Keratinocyte (primary cell): Measurements from ENCODE around the gene ALPP. TPM values are rescaled to one million over a fixed set of nuclear protein-coding genes. Genes with fewer than 3 reads are reported as not detected.
"Not testable (repeated sequence)": the region's sequence is repeated elsewhere in the genome, so short reads cannot be mapped to it uniquely, and the experiment has no call there.

Experiments
- DNase-seq: peaks from one replicate; pipeline ENCODE4 v3.0.0-alpha.2; 2011; ENCODE audit warnings: low read depth, missing footprints, low spot score
- FAIRE-seq: peaks from 2 replicates; lab custom pipeline; 2011; peaks lifted over from hg19 to GRCh38; lab: Jason Lieb, UNC
- H2AFZ ChIP-seq: 2 replicates; pipeline ENCODE4 v1.6.0; 2012; ENCODE audit warnings: low read length, control low read depth, inconsistent platforms; ENCODE audit not compliant: control insufficient read depth
- H3K27ac ChIP-seq: 2 replicates; pipeline ENCODE4 v1.5.1; 2011; ENCODE audit warnings: low read length; ENCODE audit not compliant: control insufficient read depth, insufficient read depth
- H3K27me3 ChIP-seq: 3 replicates; pipeline ENCODE4 v1.6.0; 2011; ENCODE audit warnings: low read length; ENCODE audit not compliant: control insufficient read depth, insufficient read depth; ENCODE audit errors: extremely low read depth
- H3K36me3 ChIP-seq, 2 experiments: 2 replicates in 1 of 2; 3 replicates in 1 of 2; pipeline ENCODE4 v1.5.1; 2011; ENCODE audit warnings: low read length in 2 of 2, mild to moderate bottlenecking in 1 of 2; ENCODE audit not compliant: control insufficient read depth in 2 of 2, insufficient read depth in 2 of 2; ENCODE audit errors: extremely low read depth in 1 of 2
- H3K4me1 ChIP-seq: 3 replicates; pipeline ENCODE4 v1.5.1; 2011; ENCODE audit warnings: low read length; ENCODE audit not compliant: control insufficient read depth, insufficient read depth; ENCODE audit errors: extremely low read depth
- H3K4me2 ChIP-seq: 3 replicates; pipeline ENCODE4 v1.6.0; 2011; ENCODE audit warnings: low read depth, low read length; ENCODE audit not compliant: control insufficient read depth, insufficient read depth; ENCODE audit errors: extremely low read depth
- H3K4me3 ChIP-seq, 3 experiments: fragments of 200-600 bp in 1 of 3; sonication (generic) in 1 of 3; 2 replicates in 2 of 3; 3 replicates in 1 of 3; pipeline ENCODE4 v1.5.1; 2011 to 2016; ENCODE audit warnings: low read length in 3 of 3, mild to moderate bottlenecking in 3 of 3, control low read depth in 2 of 3, inconsistent platforms in 1 of 3, low read depth in 1 of 3, mixed read lengths in 1 of 3, mixed run types in 1 of 3, moderate library complexity in 1 of 3; ENCODE audit not compliant: control insufficient read depth in 2 of 3, insufficient read depth in 2 of 3; ENCODE audit errors: extremely low read depth in 1 of 3
- H3K79me2 ChIP-seq: 2 replicates; pipeline ENCODE4 v1.6.0; 2012; ENCODE audit warnings: low read length; ENCODE audit not compliant: control insufficient read depth, insufficient read depth
- H3K9ac ChIP-seq: 3 replicates; pipeline ENCODE4 v1.6.0; 2011; ENCODE audit warnings: low read length; ENCODE audit not compliant: control insufficient read depth, insufficient read depth; ENCODE audit errors: extremely low read depth
- H3K9me1 ChIP-seq: 3 replicates; pipeline ENCODE4 v1.6.0; 2011; ENCODE audit warnings: low read length; ENCODE audit not compliant: control insufficient read depth, insufficient read depth; ENCODE audit errors: extremely low read depth
- H3K9me3 ChIP-seq: 2 replicates; pipeline ENCODE4 v1.5.1; 2012; ENCODE audit warnings: low read depth, low read length; ENCODE audit not compliant: control insufficient read depth
- H4K20me1 ChIP-seq: 3 replicates; pipeline ENCODE4 v1.6.0; 2011; ENCODE audit warnings: low read length; ENCODE audit not compliant: control insufficient read depth, insufficient read depth; ENCODE audit errors: extremely low read depth
- EZH2 ChIP-seq: IDR thresholded peaks from one replicate; pipeline ENCODE4 v1.6.1; 2012; ENCODE audit warnings: inconsistent platforms, mild to moderate bottlenecking, low read length, moderate library complexity
- dilution Hi-C: fragments of 300-500 bp; cut with MboI; formaldehyde crosslinking; loops from one replicate; pipeline ENCODE4 v1.7.0; 2020; ENCODE audit warnings: low sequenced_read_pairs; ENCODE audit not compliant: extremely low pct_ligation_motif_present
- polyA plus RNA-seq, 5 experiments: library from polyadenylated mRNA; depleted of rRNA in 3 of 5; stranded (reverse) in 3 of 5; stranded (forward) in 1 of 5; unstranded in 1 of 5; fragments of >200 nt; gene quantifications; 1 replicate in 1 of 5; 2 replicates in 3 of 5; 3 replicates in 1 of 5; pipeline versions ENCODE4 v1.2.1 to v1.2.3, GENCODE V29; 2011 to 2012; ENCODE audit warnings: missing spikeins in 2 of 5, low read depth in 1 of 5, low replicate concordance in 1 of 5
- TF ChIP-seq, protein P1 (sequence below), 3 experiments: IDR thresholded peaks in 1 of 3; conservative IDR thresholded peaks in 1 of 3; optimal IDR thresholded peaks in 1 of 3; 2 replicates in 2 of 3; 3 replicates in 1 of 3; pipeline versions ENCODE3 to v1.5.1; 2011; ENCODE audit warnings: low read length in 3 of 3, mild to moderate bottlenecking in 3 of 3, moderate library complexity in 2 of 3, control low read depth in 1 of 3, inconsistent platforms in 1 of 3; ENCODE audit not compliant: insufficient read depth in 2 of 3; ENCODE audit errors: extremely low read depth in 1 of 3

The ALPP gene
- polyA plus RNA-seq, 1 donor (not counting 4 experiments of a cell fraction or from before 2014, with no cell fraction given) = not detected

DNA sequence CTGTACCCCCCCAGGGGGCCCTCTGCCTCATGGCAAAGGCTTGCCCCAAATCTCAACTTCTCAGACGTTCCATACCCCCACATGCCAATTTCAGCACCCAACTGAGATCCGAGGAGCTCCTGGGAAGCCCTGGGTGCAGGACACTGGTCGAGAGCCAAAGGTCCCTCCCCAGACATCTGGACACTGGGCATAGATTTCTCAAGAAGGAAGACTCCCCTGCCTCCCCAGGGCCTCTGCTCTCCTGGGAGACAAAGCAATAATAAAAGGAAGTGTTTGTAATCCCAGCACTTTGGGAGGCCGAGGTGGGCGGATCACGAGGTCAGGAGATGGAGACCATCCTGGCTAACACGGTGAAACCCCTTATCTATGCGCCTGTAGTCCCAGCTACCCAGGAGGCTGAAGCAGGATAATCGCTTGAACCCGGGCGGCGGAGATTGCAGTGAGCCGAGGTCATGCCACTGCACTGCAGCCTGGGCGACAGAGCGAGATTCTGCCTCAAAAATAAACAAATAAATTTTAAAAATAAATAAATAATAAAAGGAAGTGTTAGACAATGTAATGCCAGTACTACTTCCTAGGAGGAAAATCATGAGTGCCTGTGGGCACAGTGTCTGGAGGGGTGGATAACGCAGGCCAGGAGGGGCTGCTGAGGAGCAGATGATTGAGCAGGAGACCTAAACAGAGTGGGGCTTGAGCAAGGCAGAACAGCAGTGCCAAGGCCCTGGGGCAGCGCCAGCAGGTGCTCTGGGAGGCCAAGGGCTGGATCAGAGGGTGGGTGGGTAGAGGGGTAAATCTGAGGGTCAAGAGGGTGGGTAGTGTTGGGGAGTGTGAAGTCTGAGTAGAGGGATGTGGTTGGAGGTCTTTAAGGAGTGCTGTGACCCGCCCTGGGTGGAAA, 4.0 kb downstream of the ALPP start:
- no peaks in the 10 kb centered on the region for H3K36me3 ChIP-seq
- H3K27me3 ChIP-seq = peaks cover 56% of the 10 kb centered on the region
- no peak overlapping the region for H2AFZ ChIP-seq
- peaks cover 3% of the 10 kb centered on the region for H3K4me1 ChIP-seq
- no peak overlapping the region for H3K27ac ChIP-seq
- dilution Hi-C loops = no loop called here
- no peaks in the 10 kb centered on the region for H3K9me1 ChIP-seq
- no peak overlapping the region for H3K4me2 ChIP-seq
- H3K9me3 ChIP-seq = no peaks in the 10 kb centered on the region
- H3K79me2 ChIP-seq = no peaks in the 10 kb centered on the region
- H3K4me3 ChIP-seq = no peak overlapping the region
- TF ChIP-seq EZH2 = no peak
- TF ChIP-seq, protein P1, sequence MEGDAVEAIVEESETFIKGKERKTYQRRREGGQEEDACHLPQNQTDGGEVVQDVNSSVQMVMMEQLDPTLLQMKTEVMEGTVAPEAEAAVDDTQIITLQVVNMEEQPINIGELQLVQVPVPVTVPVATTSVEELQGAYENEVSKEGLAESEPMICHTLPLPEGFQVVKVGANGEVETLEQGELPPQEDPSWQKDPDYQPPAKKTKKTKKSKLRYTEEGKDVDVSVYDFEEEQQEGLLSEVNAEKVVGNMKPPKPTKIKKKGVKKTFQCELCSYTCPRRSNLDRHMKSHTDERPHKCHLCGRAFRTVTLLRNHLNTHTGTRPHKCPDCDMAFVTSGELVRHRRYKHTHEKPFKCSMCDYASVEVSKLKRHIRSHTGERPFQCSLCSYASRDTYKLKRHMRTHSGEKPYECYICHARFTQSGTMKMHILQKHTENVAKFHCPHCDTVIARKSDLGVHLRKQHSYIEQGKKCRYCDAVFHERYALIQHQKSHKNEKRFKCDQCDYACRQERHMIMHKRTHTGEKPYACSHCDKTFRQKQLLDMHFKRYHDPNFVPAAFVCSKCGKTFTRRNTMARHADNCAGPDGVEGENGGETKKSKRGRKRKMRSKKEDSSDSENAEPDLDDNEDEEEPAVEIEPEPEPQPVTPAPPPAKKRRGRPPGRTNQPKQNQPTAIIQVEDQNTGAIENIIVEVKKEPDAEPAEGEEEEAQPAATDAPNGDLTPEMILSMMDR (optimal IDR thresholded peaks at IDR 0.05 in 1 of 3, IDR thresholded peaks at IDR 0.05 in 1 of 3, conservative IDR thresholded peaks at IDR 0.05 in 1 of 3; ENCODE audit: extremely low read depth in 1 of 3, insufficient read depth in 2 of 3, low read length in 3 of 3) = no peak
- no peaks in the 10 kb centered on the region for H4K20me1 ChIP-seq
- FAIRE-seq (no peak), DNase-seq (no peak)
- no peak overlapping the region for H3K9ac ChIP-seq

DNA sequence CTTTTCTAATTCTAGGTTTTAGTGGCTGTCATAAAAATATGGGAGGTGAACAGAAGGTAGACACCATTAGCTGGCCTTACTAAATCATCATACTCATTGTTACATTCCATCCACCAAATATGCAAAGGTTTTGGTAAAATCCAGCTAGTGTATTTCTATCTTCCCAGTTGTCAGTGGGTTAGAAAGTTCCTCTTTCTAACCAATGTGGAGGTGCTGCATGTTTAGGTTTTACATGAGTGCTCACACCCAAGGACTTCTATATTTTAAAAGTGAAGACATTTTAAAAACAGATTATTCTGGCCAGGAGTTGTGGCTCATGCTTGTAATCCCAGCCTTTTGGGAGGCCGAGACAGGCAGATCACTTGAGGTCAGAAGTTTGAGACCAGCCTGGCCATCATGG, 5.9 kb downstream of the ALPP start:
- Histone ChIP-seq H2AFZ (no peak overlapping the region), H3K4me1 (no peaks in the 10 kb centered on the region), H3K36me3 (no peaks in the 10 kb centered on the region), H3K79me2 (no peaks in the 10 kb centered on the region), H3K4me3 (no peak overlapping the region), H3K27me3 (peaks cover 75% of the 10 kb centered on the region), H3K9me3 (no peaks in the 10 kb centered on the region), H3K27ac (no peak overlapping the region), H4K20me1 (no peaks in the 10 kb centered on the region), H3K4me2 (no peak overlapping the region), H3K9ac (no peak overlapping the region), H3K9me1 (no peaks in the 10 kb centered on the region)
- DNase-seq (no peak), FAIRE-seq (no peak)
- dilution Hi-C loops = no loop called here
- TF ChIP-seq, protein P1 (optimal IDR thresholded peaks at IDR 0.05 in 1 of 3, IDR thresholded peaks at IDR 0.05 in 1 of 3, conservative IDR thresholded peaks at IDR 0.05 in 1 of 3; ENCODE audit: extremely low read depth in 1 of 3, insufficient read depth in 2 of 3, low read length in 3 of 3) = no peak
- no peak for TF ChIP-seq EZH2

DNA sequence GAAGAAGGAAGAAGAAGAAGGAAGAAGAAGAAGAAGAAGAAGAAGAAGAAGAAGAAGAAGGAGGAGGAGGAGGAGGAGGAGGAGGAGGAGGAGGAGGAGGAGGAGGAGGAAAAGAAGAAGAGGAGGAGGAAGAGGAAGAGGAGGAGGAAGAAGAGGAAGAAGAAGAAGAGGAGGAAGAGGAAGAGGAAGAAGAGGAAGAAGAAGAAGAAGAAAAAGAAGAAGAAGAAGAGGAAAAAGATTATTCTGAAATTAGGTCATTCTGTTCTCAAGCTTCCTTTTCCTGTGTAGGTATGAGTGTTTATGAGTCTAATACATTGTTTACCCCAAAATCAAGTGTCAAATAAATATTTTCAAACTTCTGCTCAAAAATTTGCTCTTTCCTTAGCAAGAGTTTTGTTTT, 6.5 kb downstream of the ALPP start:
- dilution Hi-C loops = not testable (repeated sequence)

More for the DNA sequence above, 6.5 kb downstream of the ALPP start:
- H4K20me1 ChIP-seq, H3K36me3 ChIP-seq, H3K9me3 ChIP-seq, H3K4me1 ChIP-seq, H2AFZ ChIP-seq, H3K9ac ChIP-seq, H3K4me2 ChIP-seq, H3K27ac ChIP-seq, FAIRE-seq, H3K9me1 ChIP-seq, DNase-seq, H3K79me2 ChIP-seq, H3K4me3 ChIP-seq: not testable (repeated sequence)
- H3K27me3 ChIP-seq = peaks cover 80% of the 10 kb centered on the region
